SK-N-MC (cell line): ENCODE measurements around the gene SSX2IP.

Source experiments
- DNase-seq: peaks from one replicate; pipeline ENCODE4 v3.0.0-alpha.2; 2011; ENCODE audit warnings: low read depth, low spot score
- H3K27ac ChIP-seq: fragments of 200-600 bp; sonication (generic); 2 replicates; pipeline ENCODE4 v1.5.1; 2016; ENCODE audit warnings: mixed run types
- H3K36me3 ChIP-seq: fragments of 200-600 bp; sonication (generic); 2 replicates; pipeline ENCODE4 v1.6.1; 2017; ENCODE audit warnings: antibody characterized with exemption, low read length, mixed read lengths; ENCODE audit not compliant: insufficient read depth
- H3K4me3 ChIP-seq: fragments of 200-600 bp; sonication (generic); 2 replicates; pipeline ENCODE4 v1.5.1; 2016
- H3K9ac ChIP-seq: fragments of 200-600 bp; sonication (generic); 2 replicates; pipeline ENCODE4 v1.8.0; 2017; ENCODE audit warnings: mixed run types, mixed read lengths; ENCODE audit not compliant: insufficient read length
- H3K9me3 ChIP-seq: fragments of 200-600 bp; sonication (generic); 2 replicates; pipeline ENCODE4 v1.6.1; 2017; ENCODE audit warnings: low read depth, mild to moderate bottlenecking, antibody characterized with exemption, low read length, moderate library complexity, mixed read lengths
- EZH2 ChIP-seq: fragments of 200-600 bp; sonication (generic); IDR thresholded peaks from one replicate; pipeline ENCODE4 v1.6.1; 2017; ENCODE audit warnings: antibody characterized with exemption
- FOXP2 ChIP-seq: optimal IDR thresholded peaks from 2 replicates; pipeline ENCODE3; 2011; ENCODE audit warnings: mild to moderate bottlenecking, moderate library complexity; ENCODE audit not compliant: insufficient read depth; ENCODE audit errors: extremely low read length, control extremely low read depth
- POLR2AphosphoS5 ChIP-seq: IDR thresholded peaks from 2 replicates; pipeline ENCODE4 v1.6.1; 2012; ENCODE audit warnings: mild to moderate bottlenecking, low read depth, low read length, borderline replicate concordance

SSX2IP gene

DNA sequence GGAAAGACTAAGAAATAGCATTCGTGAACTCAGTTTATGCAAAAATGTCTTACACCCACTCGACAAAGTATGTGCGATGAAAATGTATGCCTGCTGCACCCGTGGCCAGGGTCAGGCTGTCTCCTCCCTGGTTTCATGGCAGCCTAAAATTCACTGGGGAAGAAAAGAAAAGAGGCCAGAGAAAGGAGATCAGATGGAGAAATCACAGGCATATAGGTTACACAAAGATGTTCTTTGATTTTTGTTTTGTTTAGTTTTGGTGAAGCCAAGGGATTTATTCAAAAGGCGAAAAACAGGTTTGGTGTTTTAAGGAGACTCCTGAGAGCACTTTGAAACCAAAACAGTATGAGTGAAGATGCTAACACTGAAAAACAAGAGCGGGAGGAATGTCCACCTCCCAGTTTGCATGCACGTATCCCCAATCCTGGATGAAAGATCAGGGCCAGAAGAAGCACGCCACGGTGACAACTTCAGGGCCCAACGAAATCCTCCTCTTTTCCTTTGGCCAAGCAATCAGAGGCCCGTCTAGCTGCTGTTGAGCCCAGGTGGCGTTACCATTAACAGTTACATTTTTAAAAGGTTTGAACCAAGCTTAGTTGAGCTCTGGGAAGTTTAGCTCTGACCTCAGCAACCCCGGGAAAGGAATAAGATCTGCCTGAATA, 992 bp upstream of the SSX2IP start:
- H3K36me3 ChIP-seq = no peaks in the 10 kb centered on the region

DNA sequence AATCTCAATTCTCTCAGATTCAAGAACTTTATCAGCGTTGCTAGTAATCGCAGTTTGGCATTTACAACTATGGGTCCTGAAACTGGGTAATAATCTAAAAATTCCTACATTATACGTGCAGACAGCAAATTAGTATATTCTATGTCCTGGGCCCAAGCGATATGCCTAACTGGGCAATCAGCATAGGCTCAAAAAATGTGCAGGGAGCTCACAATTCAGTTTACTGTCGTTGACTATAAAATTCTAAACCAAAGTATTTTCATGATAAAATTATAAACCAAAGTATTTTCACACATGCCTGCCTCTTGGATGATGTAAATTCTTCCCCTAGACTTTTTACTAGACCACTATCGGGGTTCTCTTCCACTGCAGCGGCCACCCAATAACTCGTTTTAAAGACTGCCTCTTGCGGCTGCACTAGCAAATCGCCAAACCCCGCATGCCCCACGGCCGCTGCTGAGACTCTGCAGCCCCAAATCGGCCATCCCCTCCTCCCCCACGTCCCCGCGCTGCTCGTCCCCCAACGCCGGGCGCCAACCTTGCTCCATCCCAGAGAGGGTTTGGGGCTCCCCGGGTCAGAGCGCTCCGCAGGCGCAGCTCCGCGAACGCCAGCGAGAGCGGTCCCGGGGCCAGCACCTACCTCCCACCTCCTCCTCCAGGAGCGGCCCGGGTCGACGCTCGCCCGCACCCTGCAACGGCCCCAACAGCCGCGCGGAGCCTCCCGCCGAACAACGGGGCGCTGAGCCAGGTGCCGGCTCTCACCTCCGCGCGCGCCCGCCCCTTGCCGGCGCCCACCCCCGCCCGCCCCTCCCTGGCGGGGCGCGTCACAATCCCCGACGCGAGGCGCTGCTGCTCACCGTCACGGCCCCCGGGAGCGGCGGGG, 506 bp downstream of the SSX2IP start:
- Histone ChIP-seq H3K4me3 (peak overlapping the region; percentile 99), H3K9me3 (no peaks in the 10 kb centered on the region), H3K9ac (peak overlapping the region; percentile 76), H3K27ac (no peak overlapping the region), H3K36me3 (peaks cover 5% of the 10 kb centered on the region; the same call in 1 of the 2 replicates)
- DNase-seq = no peak
- TF ChIP-seq FOXP2 = no peak
- no peak for TF ChIP-seq EZH2
- no peak for TF ChIP-seq POLR2AphosphoS5

More for the DNA sequence above, 992 bp upstream of the SSX2IP start:
- DNase-seq = no peak
- Histone ChIP-seq H3K4me3 (peak overlapping the region; percentile 99), H3K9ac (peak overlapping the region; percentile 91), H3K9me3 (no peaks in the 10 kb centered on the region), H3K27ac (peak overlapping the region; percentile 44; the same call in 1 of the 2 replicates)
- no peak for TF ChIP-seq FOXP2
- no peak for TF ChIP-seq POLR2AphosphoS5
- no peak for TF ChIP-seq EZH2

DNA sequence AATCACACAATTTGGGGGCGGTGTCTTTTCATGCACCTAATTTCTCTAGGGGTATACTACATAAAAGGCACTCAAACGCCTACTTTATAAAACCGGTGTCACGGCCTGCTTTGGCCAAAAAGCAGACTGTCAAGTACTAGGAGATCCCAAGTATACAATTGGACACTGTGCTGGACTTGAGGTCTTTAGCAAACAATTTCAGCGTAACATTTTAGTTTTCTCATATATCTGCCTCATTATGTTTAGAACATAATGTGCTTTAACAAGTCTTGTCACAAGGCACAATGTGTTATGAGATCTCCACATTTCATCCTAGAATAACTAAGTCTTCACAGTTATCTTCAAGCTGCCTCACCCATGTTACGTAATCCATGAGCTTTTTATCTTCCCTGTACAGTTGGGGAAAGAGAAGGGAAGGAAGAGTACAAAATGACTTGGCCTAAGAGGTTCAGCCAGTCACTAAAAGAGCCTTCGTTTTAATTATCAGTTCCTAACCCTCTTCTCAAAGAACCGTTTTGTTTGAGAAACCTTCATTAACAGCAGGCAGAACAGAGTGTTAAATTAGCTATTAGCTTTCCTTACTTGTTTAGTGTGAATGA, 1.7 kb downstream of the SSX2IP start:
- no peak for DNase-seq
- peak overlapping the region; percentile 76 for H3K9ac ChIP-seq
- H3K27ac ChIP-seq = no peak overlapping the region
- H3K4me3 ChIP-seq = peak overlapping the region; percentile 99
- peaks cover 5% of the 10 kb centered on the region; the same call in 1 of the 2 replicates for H3K36me3 ChIP-seq
- no peak for TF ChIP-seq EZH2
- TF ChIP-seq FOXP2 = no peak
- no peak for TF ChIP-seq POLR2AphosphoS5
- H3K9me3 ChIP-seq = no peaks in the 10 kb centered on the region

DNA sequence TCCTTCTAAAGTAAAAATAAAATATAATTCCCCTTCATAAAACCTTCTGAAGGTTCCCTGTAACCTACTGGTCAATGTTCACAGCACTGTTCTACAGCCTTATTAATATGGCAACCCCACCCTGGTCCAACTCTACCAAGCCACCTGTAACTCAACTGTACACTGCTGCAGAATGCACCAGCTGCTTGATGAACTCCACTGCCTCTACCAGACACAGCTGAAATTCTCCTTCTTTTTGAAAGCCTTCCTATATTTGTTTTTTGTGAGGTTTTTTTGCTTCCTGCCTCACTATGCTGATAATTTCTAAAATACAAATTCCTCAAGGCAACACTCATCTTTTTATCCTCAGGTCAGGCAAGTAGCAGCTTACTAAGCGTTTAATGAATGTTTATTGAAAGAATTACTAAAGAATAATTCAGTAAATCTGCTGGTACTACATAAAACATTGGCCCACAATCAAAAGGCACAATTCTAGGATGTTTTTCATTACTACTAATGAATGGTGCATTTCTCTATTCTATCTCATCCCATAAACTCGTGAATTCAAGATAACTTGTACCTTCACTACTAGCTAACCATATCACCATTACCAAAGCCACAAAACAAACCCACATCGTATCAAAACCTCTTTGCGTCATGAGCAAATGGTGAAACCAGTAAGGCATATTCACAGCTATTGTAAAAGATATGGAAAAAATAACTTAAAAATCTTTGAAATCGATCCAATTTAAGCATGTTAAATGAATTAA, 2.4 kb downstream of the SSX2IP start:
- DNase-seq = no peak
- Histone ChIP-seq H3K9ac (no peak overlapping the region), H3K27ac (no peak overlapping the region), H3K36me3 (peaks cover 5% of the 10 kb centered on the region; the same call in 1 of the 2 replicates), H3K4me3 (peak overlapping the region; percentile 99), H3K9me3 (no peaks in the 10 kb centered on the region)
- TF ChIP-seq POLR2AphosphoS5 (no peak), EZH2 (no peak), FOXP2 (no peak)

DNA sequence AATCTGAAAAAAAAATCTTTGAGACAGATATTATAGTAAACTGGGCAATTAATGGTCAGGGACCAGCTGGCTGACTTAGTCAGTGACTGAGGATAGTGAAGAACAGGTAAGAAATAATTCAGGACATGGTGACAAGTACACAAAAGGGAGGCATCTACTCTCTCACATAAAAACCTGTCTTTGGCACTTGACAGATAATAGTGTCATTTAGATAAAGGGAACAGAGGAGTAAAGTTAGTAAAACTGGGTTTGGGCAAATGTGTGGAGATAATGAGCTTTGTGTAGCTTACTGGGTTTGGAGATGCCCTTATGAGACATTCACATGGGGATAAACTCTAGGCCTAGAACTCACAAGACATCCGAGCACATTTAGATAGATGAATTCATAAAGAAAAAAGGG, 4.0 kb downstream of the SSX2IP start:
- no peak for DNase-seq
- H3K36me3 ChIP-seq = peaks cover 5% of the 10 kb centered on the region; the same call in 1 of the 2 replicates
- H3K4me3 ChIP-seq = no peak overlapping the region
- H3K27ac ChIP-seq = no peak overlapping the region
- H3K9me3 ChIP-seq = no peaks in the 10 kb centered on the region
- TF ChIP-seq POLR2AphosphoS5 (no peak), EZH2 (no peak), FOXP2 (no peak)
- H3K9ac ChIP-seq = no peak overlapping the region

DNA sequence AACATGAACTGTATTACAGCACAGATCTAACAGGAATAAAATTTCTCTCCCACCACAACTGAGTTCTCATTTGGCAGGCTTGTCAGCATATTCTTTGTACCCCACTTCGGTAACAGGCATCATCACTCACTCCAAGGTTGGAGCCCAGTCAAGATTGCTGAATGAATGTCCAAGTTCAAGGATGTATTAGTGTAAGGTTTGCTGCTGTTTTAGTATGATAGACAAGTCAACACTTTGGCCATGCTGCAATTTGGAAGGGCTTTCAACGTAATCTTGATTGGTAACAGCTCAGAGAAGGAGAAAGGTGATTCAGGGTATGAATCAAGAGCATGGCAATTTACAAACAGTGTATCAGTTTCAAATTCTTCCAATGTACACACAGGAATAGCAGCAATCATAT, 6.8 kb downstream of the SSX2IP start:
- no peaks in the 10 kb centered on the region for H3K9me3 ChIP-seq
- no peak overlapping the region for H3K4me3 ChIP-seq
- no peak overlapping the region for H3K9ac ChIP-seq
- no peak overlapping the region for H3K27ac ChIP-seq
- DNase-seq = no peak
- no peak for TF ChIP-seq EZH2
- no peak for TF ChIP-seq POLR2AphosphoS5
- TF ChIP-seq FOXP2 = no peak
- peaks cover 5% of the 10 kb centered on the region; the same call in 1 of the 2 replicates for H3K36me3 ChIP-seq

DNA sequence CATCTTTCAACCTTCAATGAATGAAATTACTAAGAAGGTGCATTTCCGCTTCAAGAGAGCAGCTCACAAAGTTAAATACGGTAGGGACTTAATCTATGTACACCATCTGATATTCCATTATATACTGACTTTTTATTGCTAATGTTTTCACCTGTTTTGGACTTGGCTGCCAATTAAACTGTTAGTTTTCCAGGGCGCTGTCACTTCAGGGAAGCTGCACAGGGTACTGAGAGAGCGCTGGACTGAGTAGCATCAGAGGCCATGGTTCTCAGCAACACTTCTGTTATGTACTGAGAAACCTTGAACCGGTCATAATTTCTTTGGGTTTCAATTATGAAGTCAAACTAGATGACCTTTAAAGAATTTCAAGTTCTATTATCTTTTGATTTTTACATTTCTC, 8.2 kb downstream of the SSX2IP start:
- no peaks in the 10 kb centered on the region for H3K9me3 ChIP-seq
- no peak overlapping the region for H3K27ac ChIP-seq
- TF ChIP-seq FOXP2 (no peak), POLR2AphosphoS5 (no peak), EZH2 (no peak)
- H3K4me3 ChIP-seq = no peak overlapping the region
- H3K9ac ChIP-seq = no peak overlapping the region
- H3K36me3 ChIP-seq = peaks cover 5% of the 10 kb centered on the region
- DNase-seq = no peak

DNA sequence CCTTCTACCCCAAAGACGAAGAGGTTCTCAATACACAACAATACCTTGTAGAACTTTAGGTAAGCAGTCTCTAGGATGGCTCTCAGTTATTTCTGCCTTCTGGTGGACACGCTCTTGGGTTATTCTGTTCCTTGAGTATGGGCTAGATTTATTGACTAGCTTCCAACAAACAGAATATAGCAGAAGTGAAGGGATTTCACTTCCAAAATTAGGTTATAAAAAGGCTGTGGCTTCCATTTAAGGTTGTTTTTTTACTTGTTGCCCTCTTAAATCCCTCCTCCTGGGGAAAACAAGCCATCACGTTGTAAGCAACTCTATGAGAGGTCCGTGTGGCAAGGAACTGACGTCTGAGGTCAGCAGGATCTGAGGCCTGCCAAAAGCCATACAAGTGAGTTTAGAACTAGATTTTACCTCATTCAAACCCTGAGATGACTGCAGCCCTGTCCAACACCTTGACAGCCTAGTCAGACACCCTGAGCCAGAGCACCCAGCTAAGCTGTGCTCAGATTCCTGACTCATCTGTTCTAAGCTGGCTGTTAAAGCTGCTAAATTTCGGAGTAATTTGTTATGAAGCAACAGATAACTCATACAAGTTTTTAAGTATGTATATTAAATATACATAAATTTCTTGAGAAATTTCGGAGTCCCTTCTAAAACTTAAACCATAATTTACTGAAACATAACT, 12.7 kb downstream of the SSX2IP start:
- no peak overlapping the region for H3K27ac ChIP-seq
- no peak for TF ChIP-seq FOXP2
- TF ChIP-seq POLR2AphosphoS5 = no peak
- TF ChIP-seq EZH2 = no peak
- H3K9me3 ChIP-seq = no peaks in the 10 kb centered on the region
- no peaks in the 10 kb centered on the region; the same call in 1 of the 2 replicates for H3K36me3 ChIP-seq
- H3K4me3 ChIP-seq = no peak overlapping the region
- no peak overlapping the region for H3K9ac ChIP-seq
- no peak for DNase-seq
